GM23338 (cell line): ENCODE measurements around the gene LRRFIP2.

ENCODE experiments used
- POLR2AphosphoS5 ChIP-seq: IDR thresholded peaks from 2 replicates; pipeline ENCODE4 v1.6.1; 2016; ENCODE audit warnings: antibody characterized with exemption, low read depth
- TF ChIP-seq, protein P1 (sequence below), 2 experiments: fragments of 200-600 bp in 1 of 2; sonication (generic) in 1 of 2; conservative IDR thresholded peaks; 2 replicates each; pipeline versions ENCODE4 v1.5.1 to v1.6.1; 2016 to 2017; ENCODE audit warnings: antibody characterized with exemption in 2 of 2, low read depth in 2 of 2, mild to moderate bottlenecking in 2 of 2, moderate library complexity in 1 of 2

DNA sequence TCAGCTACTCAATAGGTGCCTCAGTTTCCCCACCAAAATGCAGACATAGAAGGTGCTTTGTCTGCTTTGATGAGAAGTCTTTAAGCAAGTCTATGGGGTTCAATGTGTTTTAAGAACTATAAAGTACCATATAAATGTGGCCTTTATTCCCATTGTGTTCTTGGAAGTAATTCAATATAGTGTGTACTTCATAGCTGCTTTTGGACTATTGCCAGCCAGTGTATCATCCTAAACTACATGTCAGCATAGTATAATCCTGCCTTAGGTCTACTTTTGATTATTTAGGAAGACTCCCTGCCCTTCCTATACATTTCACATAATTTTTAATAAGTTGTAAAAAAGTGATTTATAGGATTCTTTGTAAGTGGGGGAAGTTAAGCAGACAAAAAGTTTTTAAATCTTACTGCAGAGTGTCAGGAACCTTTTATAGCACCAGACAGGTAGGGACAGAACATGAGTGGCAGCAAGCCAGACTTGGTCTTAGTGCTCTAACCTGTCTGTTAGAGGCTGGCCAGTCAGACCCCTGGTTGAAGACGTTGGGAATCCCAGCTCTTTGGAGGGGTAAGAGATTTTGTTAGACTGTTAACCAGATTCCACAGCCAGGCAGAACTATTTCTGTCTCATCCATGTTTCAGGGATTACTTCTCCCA lies 132.7 kb downstream of the LRRFIP2 start:
- no peak for TF ChIP-seq POLR2AphosphoS5
- TF ChIP-seq, protein P1, sequence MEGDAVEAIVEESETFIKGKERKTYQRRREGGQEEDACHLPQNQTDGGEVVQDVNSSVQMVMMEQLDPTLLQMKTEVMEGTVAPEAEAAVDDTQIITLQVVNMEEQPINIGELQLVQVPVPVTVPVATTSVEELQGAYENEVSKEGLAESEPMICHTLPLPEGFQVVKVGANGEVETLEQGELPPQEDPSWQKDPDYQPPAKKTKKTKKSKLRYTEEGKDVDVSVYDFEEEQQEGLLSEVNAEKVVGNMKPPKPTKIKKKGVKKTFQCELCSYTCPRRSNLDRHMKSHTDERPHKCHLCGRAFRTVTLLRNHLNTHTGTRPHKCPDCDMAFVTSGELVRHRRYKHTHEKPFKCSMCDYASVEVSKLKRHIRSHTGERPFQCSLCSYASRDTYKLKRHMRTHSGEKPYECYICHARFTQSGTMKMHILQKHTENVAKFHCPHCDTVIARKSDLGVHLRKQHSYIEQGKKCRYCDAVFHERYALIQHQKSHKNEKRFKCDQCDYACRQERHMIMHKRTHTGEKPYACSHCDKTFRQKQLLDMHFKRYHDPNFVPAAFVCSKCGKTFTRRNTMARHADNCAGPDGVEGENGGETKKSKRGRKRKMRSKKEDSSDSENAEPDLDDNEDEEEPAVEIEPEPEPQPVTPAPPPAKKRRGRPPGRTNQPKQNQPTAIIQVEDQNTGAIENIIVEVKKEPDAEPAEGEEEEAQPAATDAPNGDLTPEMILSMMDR (conservative IDR thresholded peaks at IDR 0.05; ENCODE audit: low read depth in 2 of 2), result no peak
